Loucy (cell line): Measurements from ENCODE around the gene PRDM4.
A peak's percentile ranks its signal among the peaks of the same experiment; 100 is the strongest.

ENCODE experiments used
- H2AFZ ChIP-seq: fragments of 200-600 bp; sonication (generic); 2 replicates; pipeline ENCODE4 v1.6.0; 2016; ENCODE audit warnings: antibody characterized with exemption, mild to moderate bottlenecking, low read length, moderate library complexity
- H3F3A ChIP-seq: fragments of 200-600 bp; 2 replicates; pipeline ENCODE4 v1.6.0; 2016; ENCODE audit warnings: antibody characterized with exemption, low read depth, mild to moderate bottlenecking
- H3K27me3 ChIP-seq: fragments of 200-600 bp; sonication (generic); 2 replicates; pipeline ENCODE4 v1.6.1; 2014; ENCODE audit warnings: low read length, mild to moderate bottlenecking; ENCODE audit not compliant: insufficient read depth, poor library complexity, severe bottlenecking
- H3K36me3 ChIP-seq: fragments of 200-600 bp; sonication (generic); 2 replicates; pipeline ENCODE4 v1.6.1; 2016; ENCODE audit warnings: low read length; ENCODE audit not compliant: insufficient read depth
- H3K4me1 ChIP-seq: fragments of 200-600 bp; sonication (generic); 2 replicates; pipeline ENCODE4 v1.5.1; 2014; ENCODE audit warnings: low read length, mild to moderate bottlenecking; ENCODE audit not compliant: insufficient read depth, poor library complexity, severe bottlenecking
- H3K4me2 ChIP-seq: fragments of 200-600 bp; sonication (generic); 2 replicates; pipeline ENCODE4 v1.6.0; 2014; ENCODE audit warnings: antibody characterized with exemption, low read length, low read depth, mild to moderate bottlenecking; ENCODE audit not compliant: poor library complexity, severe bottlenecking
- H3K4me3 ChIP-seq: fragments of 200-600 bp; sonication (generic); 2 replicates; pipeline ENCODE4 v1.5.1; 2014; ENCODE audit warnings: low read length, mild to moderate bottlenecking, mixed read lengths; ENCODE audit not compliant: poor library complexity, severe bottlenecking
- H3K79me2 ChIP-seq: fragments of 200-600 bp; sonication (generic); 2 replicates; pipeline ENCODE4 v1.6.1; 2014; ENCODE audit warnings: low read length; ENCODE audit not compliant: insufficient read depth
- H3K9ac ChIP-seq: fragments of 200-600 bp; sonication (generic); 2 replicates; pipeline ENCODE4 v1.6.0; 2014; ENCODE audit warnings: mild to moderate bottlenecking, low read depth, low read length, moderate library complexity; ENCODE audit not compliant: poor library complexity, severe bottlenecking
- H3K9me2 ChIP-seq: fragments of 200-600 bp; sonication (generic); replicated peaks from 2 replicates; pipeline ENCODE4 v1.6.1; 2016; ENCODE audit warnings: low read depth, low read length, mixed read lengths
- H3K9me3 ChIP-seq: fragments of 200-600 bp; sonication (generic); 2 replicates; pipeline ENCODE4 v1.6.1; 2014; ENCODE audit warnings: mild to moderate bottlenecking, antibody characterized with exemption, low read length, low read depth; ENCODE audit not compliant: insufficient read depth
- H4K20me1 ChIP-seq: fragments of 200-600 bp; sonication (generic); 2 replicates; pipeline ENCODE4 v1.6.0; 2014; ENCODE audit warnings: antibody characterized with exemption, low read length, mild to moderate bottlenecking; ENCODE audit not compliant: insufficient read depth, poor library complexity, severe bottlenecking
- CTCF ChIP-seq: fragments of 200-600 bp; sonication (generic); conservative IDR thresholded peaks from 2 replicates; pipeline ENCODE4 v1.5.1; 2014; ENCODE audit warnings: mild to moderate bottlenecking, antibody characterized with exemption, low read length
- EZH2phosphoT487 ChIP-seq: fragments of 200-600 bp; IDR thresholded peaks from 2 replicates; pipeline ENCODE4 v1.6.1; 2018; ENCODE audit warnings: antibody characterized with exemption, mild to moderate bottlenecking, moderate library complexity, borderline replicate concordance

Gene PRDM4

DNA sequence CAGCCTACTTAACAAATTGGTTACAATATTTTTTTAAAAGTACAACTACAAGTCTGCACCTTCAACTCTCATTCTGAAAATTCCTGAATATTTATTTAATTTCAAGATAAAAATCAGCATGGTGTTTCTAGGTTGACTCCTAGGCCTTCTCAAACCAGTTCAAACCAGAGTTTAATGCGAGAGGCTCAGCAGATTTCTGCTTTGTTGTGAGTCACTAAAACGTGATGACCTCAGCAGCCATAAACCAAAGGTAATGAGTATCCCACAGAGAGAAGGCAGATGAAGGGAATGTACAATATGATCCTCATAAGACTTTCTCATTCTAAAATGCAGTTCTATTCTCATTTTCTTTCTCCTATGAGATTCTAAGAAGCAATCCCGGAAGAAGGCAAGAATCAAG lies 1.5 kb downstream of the PRDM4 start:
- Histone ChIP-seq H3K4me2 (peak overlapping the region; percentile 97), H3F3A (no peaks in the 10 kb centered on the region), H3K4me3 (peak overlapping the region; percentile 91), H3K27me3 (no peaks in the 10 kb centered on the region), H3K4me1 (peaks cover 35% of the 10 kb centered on the region), H3K9ac (peak overlapping the region; percentile 89), H2AFZ (no peak overlapping the region), H3K9me3 (no peaks in the 10 kb centered on the region), H4K20me1 (peaks cover 38% of the 10 kb centered on the region), H3K36me3 (peaks cover 23% of the 10 kb centered on the region; the same call in 1 of the 2 replicates), H3K9me2 (no peaks in the 10 kb centered on the region), H3K79me2 (peaks cover 46% of the 10 kb centered on the region)
- TF ChIP-seq EZH2phosphoT487 (no peak), CTCF (no peak)

DNA sequence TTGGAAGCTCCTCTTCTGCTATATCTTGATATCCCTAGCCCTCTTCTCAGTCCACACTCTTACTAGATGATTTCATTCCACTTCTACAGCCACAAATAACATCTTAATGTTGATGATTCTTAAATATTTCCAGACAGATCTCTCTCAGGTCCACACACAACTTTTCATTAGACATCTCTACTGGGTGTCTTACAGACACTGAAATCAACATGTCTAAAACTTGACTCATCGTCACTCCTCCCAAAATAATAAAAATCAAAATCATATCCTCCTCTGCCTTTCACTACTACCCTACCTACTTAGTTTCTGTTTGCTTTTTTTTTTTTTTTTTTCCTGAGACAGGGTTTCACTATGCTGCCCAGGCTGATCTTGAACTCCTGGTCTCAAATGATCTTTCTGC lies 11.9 kb downstream of the PRDM4 start:
- no peak for TF ChIP-seq CTCF
- TF ChIP-seq EZH2phosphoT487 = no peak

GRCh38 chr12:107748472-107748871 lies 12.5 kb downstream of the PRDM4 start:
- TF ChIP-seq EZH2phosphoT487 = no peak
- no peak for TF ChIP-seq CTCF
- peaks cover 38% of the 10 kb centered on the region for H4K20me1 ChIP-seq
- H3K4me3 ChIP-seq = peak overlapping the region; percentile 27
- H3K36me3 ChIP-seq = peaks cover 62% of the 10 kb centered on the region
- H3K9me2 ChIP-seq = no peaks in the 10 kb centered on the region
- H2AFZ ChIP-seq = no peak overlapping the region
- H3K9me3 ChIP-seq = no peaks in the 10 kb centered on the region
- peaks cover 21% of the 10 kb centered on the region for H3K4me1 ChIP-seq
- H3F3A ChIP-seq = no peaks in the 10 kb centered on the region
- H3K27me3 ChIP-seq = no peaks in the 10 kb centered on the region
- H3K4me2 ChIP-seq = peak overlapping the region; percentile 62
- no peak overlapping the region for H3K9ac ChIP-seq
- H3K79me2 ChIP-seq = peaks cover 47% of the 10 kb centered on the region

More for the DNA sequence above, 11.9 kb downstream of the PRDM4 start:
- Histone ChIP-seq H3K4me2 (peak overlapping the region; percentile 62), H3K4me3 (peak overlapping the region; percentile 27), H3K9ac (no peak overlapping the region), H3F3A (no peaks in the 10 kb centered on the region), H3K9me3 (no peaks in the 10 kb centered on the region), H3K27me3 (no peaks in the 10 kb centered on the region), H2AFZ (no peak overlapping the region), H3K79me2 (peaks cover 51% of the 10 kb centered on the region), H4K20me1 (peaks cover 44% of the 10 kb centered on the region), H3K4me1 (peaks cover 21% of the 10 kb centered on the region), H3K9me2 (no peaks in the 10 kb centered on the region), H3K36me3 (peaks cover 61% of the 10 kb centered on the region)
